ENCODE measurements around the gene CREB3L2. TPM values are rescaled to one million over a fixed set of nuclear protein-coding genes. Genes with fewer than 3 reads are reported as not detected.

The CREB3L2 gene
- total RNA-seq, 1 experiment from 2014 or later: 49.8 TPM

DNA sequence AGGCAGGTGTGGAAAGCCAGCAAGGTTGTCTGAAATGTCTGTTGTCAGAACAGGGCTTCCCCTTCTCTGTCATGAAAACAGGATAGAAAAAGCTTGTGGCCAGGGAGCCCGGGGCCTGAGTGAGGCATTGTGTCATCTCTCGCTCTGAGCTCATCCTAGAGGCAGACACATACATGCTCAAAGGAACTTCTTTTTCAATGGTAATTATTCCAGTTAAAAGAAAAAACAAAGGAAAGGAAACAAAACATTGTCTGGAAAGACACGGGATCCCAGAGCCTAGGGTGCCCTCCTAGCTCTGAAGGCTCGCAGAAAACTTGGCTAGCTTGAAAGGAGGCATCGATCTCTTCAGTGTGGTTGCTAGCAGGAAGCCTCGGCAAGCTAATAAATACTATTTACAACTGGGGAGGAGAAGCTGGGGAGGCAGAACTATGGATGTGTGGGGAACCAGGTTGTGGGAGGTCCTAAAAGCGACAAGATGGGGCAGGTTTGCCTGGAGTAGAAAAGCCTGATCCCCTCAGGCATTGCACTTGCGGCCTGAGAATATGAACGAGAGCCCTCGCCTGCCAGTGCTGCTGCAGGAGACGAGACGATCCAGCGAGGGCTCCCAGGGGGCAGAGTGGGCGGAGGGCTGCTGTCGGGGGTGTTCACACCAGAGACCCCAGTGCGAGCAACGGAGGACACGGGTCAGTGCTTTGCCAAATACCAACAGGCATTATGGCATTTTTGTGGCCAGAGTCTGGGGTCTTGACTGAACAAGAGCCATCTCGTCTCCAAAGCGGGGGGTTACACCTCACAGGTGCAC is 122.3 kb downstream of the CREB3L2 start:
- Histone ChIP-seq H2AFZ (ENCODE audit: low read depth, low read length, poor library complexity, severe bottlenecking) (no peak overlapping the region), H3K4me2 (ENCODE audit: low read length) (no peak overlapping the region), H3K4me1 (ENCODE audit: control insufficient read depth in 1 of 2, insufficient read depth in 2 of 2, low read length in 2 of 2) (peaks cover 16 to 23% of the 10 kb centered on the region in 2 experiments), H3K9me3 (ENCODE audit: control insufficient read depth in 1 of 2, insufficient read depth in 1 of 2, low read depth in 1 of 2, low read length in 2 of 2) (no peaks in the 10 kb centered on the region), H3K27me3 (ENCODE audit: insufficient read depth, low read length) (no peaks in the 10 kb centered on the region), H3K27ac (ENCODE audit: low read depth, low read length) (no peak overlapping the region), H3K79me2 (ENCODE audit: insufficient read depth, low read length) (no peaks in the 10 kb centered on the region), H3K9me2 (ENCODE audit: insufficient read depth) (no peaks in the 10 kb centered on the region), H3K36me3 (ENCODE audit: control insufficient read depth in 1 of 2, insufficient read depth in 2 of 2, low read length in 2 of 2) (peaks cover 0 to 5% of the 10 kb centered on the region in 2 experiments; a peak in 3 of 4 replicates), H3K4me3 (replicated peaks in 1 of 2; ENCODE audit: low read depth in 1 of 2, low read length in 2 of 2) (no peak overlapping the region), H4K20me1 (ENCODE audit: insufficient read depth) (no peaks in the 10 kb centered on the region), H3K9ac (ENCODE audit: low read length) (no peak overlapping the region)
- CTCF ChIA-PET: no interaction called here
- DNase-seq (ENCODE audit: low read depth, low spot score) (no peak), ATAC-seq (no peak)
- no TSS peak for BruUV-seq (replicated peaks)
- TF ChIP-seq EZH2phosphoT487 (IDR thresholded peaks at IDR 0.05; ENCODE audit: borderline replicate concordance): no peak
- TF ChIP-seq, protein P1, sequence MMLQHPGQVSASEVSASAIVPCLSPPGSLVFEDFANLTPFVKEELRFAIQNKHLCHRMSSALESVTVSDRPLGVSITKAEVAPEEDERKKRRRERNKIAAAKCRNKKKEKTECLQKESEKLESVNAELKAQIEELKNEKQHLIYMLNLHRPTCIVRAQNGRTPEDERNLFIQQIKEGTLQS (IDR thresholded peaks at IDR 0.05): no peak
- POLR2A ChIA-PET: no interaction called here
- intact Hi-C loops (cut with micrococcal nuclease): no loop called here
- RAD21 ChIA-PET (ENCODE audit: low non-redundant PET in 1 of 2, low total read pairs in 2 of 2, uncharacterized antibody in 2 of 2, unreplicated experiment in 2 of 2): no interaction called here

GRCh38 chr7:137878333-137878961 is 123.4 kb downstream of the CREB3L2 start:
- H3K9me2 ChIP-seq (ENCODE audit: insufficient read depth): no peaks in the 10 kb centered on the region
- RAD21 ChIA-PET (ENCODE audit: low non-redundant PET in 1 of 2, low total read pairs in 2 of 2, uncharacterized antibody in 2 of 2, unreplicated experiment in 2 of 2): no interaction called here
- no peak overlapping the region for H3K4me3 ChIP-seq (replicated peaks in 1 of 2; ENCODE audit: low read depth in 1 of 2, low read length in 2 of 2)
- intact Hi-C loops (cut with micrococcal nuclease): no loop called here
- no peaks in the 10 kb centered on the region for H4K20me1 ChIP-seq (ENCODE audit: insufficient read depth)
- no peaks in the 10 kb centered on the region for H3K79me2 ChIP-seq (ENCODE audit: insufficient read depth, low read length)
- peaks cover 0 to 5% of the 10 kb centered on the region in 2 experiments; a peak in 3 of 4 replicates for H3K36me3 ChIP-seq (ENCODE audit: control insufficient read depth in 1 of 2, insufficient read depth in 2 of 2, low read length in 2 of 2)
- ATAC-seq (no peak), DNase-seq (ENCODE audit: low read depth, low spot score) (no peak)
- no peak overlapping the region for H3K27ac ChIP-seq (ENCODE audit: low read depth, low read length)
- H3K9me3 ChIP-seq (ENCODE audit: control insufficient read depth in 1 of 2, insufficient read depth in 1 of 2, low read depth in 1 of 2, low read length in 2 of 2): no peaks in the 10 kb centered on the region
- no peak overlapping the region for H2AFZ ChIP-seq (ENCODE audit: low read depth, low read length, poor library complexity, severe bottlenecking)
- TSS peak; percentile 12 for BruUV-seq (replicated peaks)
- no peak overlapping the region for H3K4me2 ChIP-seq (ENCODE audit: low read length)
- no peaks in the 10 kb centered on the region for H3K27me3 ChIP-seq (ENCODE audit: insufficient read depth, low read length)
- H3K9ac ChIP-seq (ENCODE audit: low read length): no peak overlapping the region
- peaks cover 16 to 22% of the 10 kb centered on the region in 2 experiments for H3K4me1 ChIP-seq (ENCODE audit: control insufficient read depth in 1 of 2, insufficient read depth in 2 of 2, low read length in 2 of 2)
- CTCF ChIA-PET: no interaction called here
- POLR2A ChIA-PET: no interaction called here
- TF ChIP-seq ZNF274 (IDR thresholded peaks at IDR 0.05; ENCODE audit: low read depth, low read length): no peak
- no peak for TF ChIP-seq REST (IDR thresholded peaks at IDR 0.05; ENCODE audit: low read depth)
- no peak for TF ChIP-seq RAD21 (IDR thresholded peaks at IDR 0.05; ENCODE audit: low read depth)
- no peak for TF ChIP-seq CEBPB (IDR thresholded peaks at IDR 0.05; ENCODE audit: low read depth)
- no peak for TF ChIP-seq ZBTB33 (IDR thresholded peaks at IDR 0.05; ENCODE audit: extremely low read depth, insufficient replicate concordance, low read length)
- TF ChIP-seq EGR1 (IDR thresholded peaks at IDR 0.05; ENCODE audit: low read depth): no peak
- no peak for TF ChIP-seq POLR2AphosphoS5 (IDR thresholded peaks at IDR 0.05; ENCODE audit: low read depth, low read length)
- TF ChIP-seq YY1 (IDR thresholded peaks at IDR 0.05; ENCODE audit: extremely low read depth, insufficient replicate concordance, low read depth, low read length): no peak
- TF ChIP-seq POLR2A (IDR thresholded peaks at IDR 0.05; ENCODE audit: borderline replicate concordance, extremely low read depth, insufficient read depth, insufficient read length): no peak
- no peak for TF ChIP-seq SP1 (IDR thresholded peaks at IDR 0.05; ENCODE audit: low read depth)
- TF ChIP-seq, protein P1 (IDR thresholded peaks at IDR 0.05): no peak

Data from HCT116 (cell line).